SH-SY5Y (cell line): ENCODE data around the gene DLK2.

Experiments used
- GATA2 ChIP-seq: IDR thresholded peaks from 2 replicates; pipeline ENCODE4 v1.6.1; 2011; ENCODE audit warnings: mild to moderate bottlenecking, low read depth, low read length
- GATA3 ChIP-seq: IDR thresholded peaks from 2 replicates; pipeline ENCODE4 v1.6.1; 2011; ENCODE audit warnings: low read depth, mild to moderate bottlenecking, low read length, moderate library complexity

- TF ChIP-seq GATA2 (no peak), GATA3 (no peak)
Observed at GRCh38 chr6:43412541-43412940, 42.8 kb downstream of the DLK2 start.
